Measurements from ENCODE around the gene STARD13.
"Not testable (repeated sequence)": the region's sequence is repeated elsewhere in the genome, so short reads cannot be mapped to it uniquely, and the experiment has no call there.

GRCh38 chr13:33242372-33242771 is 43.2 kb downstream of the STARD13 start:
- TF ChIP-seq CTCF (IDR thresholded peaks at IDR 0.05); ZFX (IDR thresholded peaks at IDR 0.05; ENCODE audit: borderline replicate concordance): not testable (repeated sequence)
